ENCODE measurements around the gene AMMECR1.
A peak's percentile ranks its signal among the peaks of the same experiment; 100 is the strongest.

GRCh38 chrX:110145854-110146253 is 172.0 kb downstream of the AMMECR1 start:
- TF ChIP-seq POLR2A (IDR thresholded peaks at IDR 0.05), result no peak
- TF ChIP-seq CTCF (IDR thresholded peaks at IDR 0.05), result peak; percentile 46 to 67 (median 52)

All from uterus (tissue), 2 donors.